HG03064 (cell line): ENCODE results near the gene TAAR1.
"Not testable (repeated sequence)": the region's sequence is repeated elsewhere in the genome, so short reads cannot be mapped to it uniquely, and the experiment has no call there.

ENCODE experiments used
- ATAC-seq: cut with Tn5 transposase; IDR thresholded peaks from one replicate; pipeline ENCODE4 v1.9.1; 2021; ENCODE audit warnings: low read depth; ENCODE audit not compliant: unreplicated experiment

TAAR1 gene

GRCh38 chr6:132659082-132659481, at the start of gene TAAR1:
Gene TAAR1 (minus strand): TSS chr6:132659182. CDS start chr6:132646003, 13,179 bp downstream.
- ATAC-seq: no peak

GRCh38 chr6:132708771-132709170, 49.8 kb upstream of the TAAR1 start:
- no peak for ATAC-seq

- no peak for ATAC-seq
These were observed 49.0 kb upstream of the TAAR1 start for GRCh38 chr6:132708002-132708401.

GRCh38 chr6:132706756-132707155, 47.8 kb upstream of the TAAR1 start:
- ATAC-seq: not testable (repeated sequence)

DNA sequence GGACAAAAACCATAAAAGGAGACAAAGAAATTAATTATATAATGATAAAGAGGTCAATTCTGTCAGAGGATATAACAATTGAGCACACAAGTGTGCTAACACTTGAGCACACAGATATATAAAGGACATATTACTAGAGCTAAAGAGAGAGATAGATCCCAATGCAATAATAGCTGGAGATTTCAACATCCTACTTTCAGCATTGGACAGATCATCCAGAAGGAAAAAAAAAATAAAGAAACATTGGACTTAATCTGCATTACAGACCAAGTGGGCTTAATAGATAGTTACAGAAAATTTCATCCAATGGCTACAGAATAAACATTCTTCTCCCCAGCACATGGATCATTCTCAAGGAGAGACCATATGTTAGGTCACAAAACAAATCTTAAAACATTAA, 45.0 kb upstream of the TAAR1 start:
- no peak for ATAC-seq

DNA sequence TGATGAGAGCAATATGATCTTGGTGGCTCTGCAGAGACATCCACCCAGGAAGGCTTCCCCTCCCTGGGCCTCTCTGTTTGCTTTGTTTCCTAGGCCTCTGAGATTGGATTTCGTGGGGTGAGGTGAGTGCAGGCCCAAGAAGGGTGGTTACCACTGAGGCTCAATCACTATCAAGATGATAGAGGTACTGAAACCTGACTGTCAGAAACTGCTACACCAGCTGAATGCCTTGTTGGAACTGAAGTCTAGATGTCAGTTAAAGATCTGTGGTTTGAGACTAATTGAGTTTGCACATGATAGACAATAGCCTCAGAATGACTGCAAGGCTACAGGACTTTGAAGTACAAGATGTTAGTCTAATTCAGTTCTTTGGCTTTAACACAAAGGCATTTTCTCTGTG, 39.6 kb upstream of the TAAR1 start:
- ATAC-seq: no peak

- no peak for ATAC-seq
These were observed 36.8 kb upstream of the TAAR1 start for GRCh38 chr6:132695773-132696172.

GRCh38 chr6:132693478-132693877, 34.5 kb upstream of the TAAR1 start:
- no peak for ATAC-seq

- ATAC-seq: no peak
These were observed 31.7 kb upstream of the TAAR1 start for GRCh38 chr6:132690678-132691077.

GRCh38 chr6:132687306-132687705, 28.3 kb upstream of the TAAR1 start:
- no peak for ATAC-seq

GRCh38 chr6:132686531-132686930, 27.5 kb upstream of the TAAR1 start:
- ATAC-seq: no peak

DNA sequence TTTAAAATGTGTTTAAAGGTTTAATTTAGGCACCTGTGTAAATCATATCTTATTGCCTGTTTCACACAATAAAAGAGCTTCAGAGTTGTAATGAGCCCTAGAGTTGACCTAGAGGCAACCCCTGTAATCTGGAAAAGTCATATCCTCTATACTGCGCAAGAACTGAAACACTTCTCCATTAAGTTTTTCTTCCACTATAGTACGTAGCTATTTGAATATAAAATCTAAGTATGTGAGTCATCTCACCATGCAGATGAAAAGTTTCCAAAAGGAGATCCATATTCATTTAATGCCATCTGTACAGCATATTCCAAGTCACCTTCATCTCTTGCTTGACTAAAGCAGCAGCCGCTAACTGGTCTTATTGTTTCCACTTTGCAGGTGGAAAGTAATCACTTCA, 26.0 kb upstream of the TAAR1 start:
- no peak for ATAC-seq

DNA sequence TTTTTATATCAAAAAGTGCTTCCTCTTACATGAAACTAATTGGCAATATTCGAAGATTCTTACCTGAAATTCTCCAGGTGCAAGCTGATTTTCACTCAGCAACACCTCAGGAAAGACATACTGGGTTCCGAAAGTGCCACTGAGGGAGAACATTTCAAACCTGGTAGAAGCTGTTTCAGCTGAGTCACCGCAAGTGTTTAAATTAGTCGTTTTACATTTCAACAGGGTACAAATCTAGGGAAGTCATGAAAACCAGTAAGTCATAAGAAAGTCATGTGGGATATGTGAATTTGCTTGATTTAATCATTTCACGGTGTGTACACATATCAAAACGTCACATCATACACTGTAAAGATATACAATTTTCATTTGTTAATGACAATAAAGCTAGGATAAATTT, 25.3 kb upstream of the TAAR1 start:
- ATAC-seq: no peak

DNA sequence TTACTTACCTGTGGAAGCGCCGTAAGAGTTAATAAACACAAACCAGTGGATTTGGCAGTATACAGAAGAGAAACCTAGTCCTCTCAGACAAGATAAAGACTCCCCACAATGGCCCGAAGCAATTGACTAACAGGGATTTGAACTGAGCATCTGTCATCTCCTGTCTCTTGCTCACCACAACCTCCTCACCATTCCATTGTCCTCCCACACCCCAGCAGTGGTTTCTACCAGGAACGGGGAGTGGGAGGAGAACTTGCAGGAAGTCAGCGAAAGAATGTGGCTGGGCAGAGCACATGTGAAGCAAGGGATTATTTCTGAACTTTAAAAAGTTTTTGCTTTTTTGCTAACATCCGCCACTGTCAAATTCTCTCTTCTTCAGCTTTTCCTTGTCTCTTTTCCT, 24.6 kb upstream of the TAAR1 start:
- ATAC-seq: no peak

GRCh38 chr6:132679094-132679493, 20.1 kb upstream of the TAAR1 start:
- ATAC-seq: not testable (repeated sequence)

DNA sequence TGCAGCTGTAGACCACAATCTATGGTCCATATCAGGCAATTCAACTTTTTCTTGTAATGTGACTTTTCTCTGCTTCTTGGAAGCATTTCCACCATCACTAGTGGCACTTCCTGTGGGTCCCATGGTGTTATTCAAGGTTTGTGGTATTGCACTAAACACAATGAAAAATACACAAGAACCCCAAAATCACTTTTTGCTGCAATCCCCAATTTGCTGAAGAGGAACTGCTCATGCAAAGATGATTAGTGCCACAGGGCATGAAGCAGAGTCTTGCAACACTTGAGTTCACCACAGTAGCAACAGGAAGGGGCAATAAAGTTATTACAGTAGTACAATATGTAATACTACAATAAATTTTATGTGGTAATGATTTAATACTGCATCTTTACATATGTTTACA, 16.8 kb upstream of the TAAR1 start:
- ATAC-seq: no peak

GRCh38 chr6:132675002-132675401, 16.0 kb upstream of the TAAR1 start:
- no peak for ATAC-seq

DNA sequence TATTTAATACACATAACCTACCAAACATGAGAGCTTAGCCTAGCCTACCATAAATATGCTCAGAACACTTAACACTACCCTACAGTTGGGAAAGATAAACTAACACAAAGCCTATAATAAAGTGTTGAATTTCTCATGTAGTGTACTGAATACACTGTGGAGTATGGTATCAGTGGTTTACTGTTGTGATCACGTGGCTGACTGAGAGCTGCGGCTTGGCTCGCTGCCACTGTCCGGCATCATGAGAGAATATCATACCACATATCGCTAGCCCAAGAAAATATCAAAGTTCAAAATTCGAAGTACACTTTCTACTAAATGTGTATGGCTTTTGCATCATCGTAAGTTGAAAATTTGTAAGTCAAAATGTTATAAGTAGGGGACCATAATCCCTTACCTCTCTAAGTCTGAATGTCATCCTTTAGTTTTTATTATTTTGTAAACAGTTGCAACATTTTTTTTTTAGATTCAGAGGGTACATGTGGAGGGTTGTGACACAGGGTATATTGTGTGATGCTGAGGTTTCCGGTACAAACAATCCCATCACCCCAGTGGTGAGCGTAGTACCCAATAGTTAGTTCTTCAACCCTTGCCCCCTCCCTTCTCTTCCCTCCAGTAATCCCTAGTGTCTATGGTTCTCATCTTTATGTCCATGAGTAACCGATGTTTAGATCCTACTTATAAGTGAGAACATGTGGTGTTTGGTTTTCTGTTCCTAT, 14.6 kb upstream of the TAAR1 start:
- ATAC-seq: no peak

GRCh38 chr6:132671295-132671694, 12.3 kb upstream of the TAAR1 start:
- no peak for ATAC-seq

- ATAC-seq: no peak
These were observed 10.8 kb upstream of the TAAR1 start for GRCh38 chr6:132669690-132670291.

DNA sequence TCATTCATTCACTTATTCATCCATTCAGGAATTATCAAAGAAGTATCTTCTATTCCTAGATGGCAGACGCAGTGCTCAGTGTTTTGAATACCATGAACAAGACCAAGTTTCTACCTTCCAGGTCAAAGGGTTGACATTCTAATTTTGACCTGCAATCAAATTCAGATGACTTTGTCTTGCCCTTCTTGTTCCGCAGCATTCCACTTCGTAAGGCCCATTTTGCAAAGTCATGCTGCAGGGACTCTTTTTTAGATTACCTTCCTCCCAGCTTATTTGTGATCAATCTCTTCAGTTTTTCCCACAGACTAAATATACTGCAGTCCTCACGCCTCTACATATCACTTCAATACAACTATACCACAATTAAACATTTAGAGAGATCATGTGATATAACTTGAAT, 7.1 kb upstream of the TAAR1 start:
- ATAC-seq: no peak

- ATAC-seq: no peak
These were observed 5.5 kb upstream of the TAAR1 start for GRCh38 chr6:132664309-132665034.
